A549 (cell line): Measurements from ENCODE around the gene CLASP1.

Experiments used
- BCL3 ChIP-seq: fragments of >200 bp; sonication (Bioruptor Twin); formaldehyde crosslinking; IDR thresholded peaks from 3 replicates; pipeline ENCODE4 v1.6.1; 2016
- CEBPB ChIP-seq, 2 experiments: fragments of >200 bp in 1 of 2; sonication (Bioruptor Twin) in 1 of 2; formaldehyde crosslinking in 1 of 2; IDR thresholded peaks; 2 replicates each; pipeline ENCODE4 v1.6.1; 2012 to 2016
- CTCF ChIP-seq: fragments of >200 bp; sonication (Bioruptor Twin); formaldehyde crosslinking; IDR thresholded peaks from 3 replicates; pipeline ENCODE4 v1.5.1; 2016
- JUNB ChIP-seq: fragments of >200 bp; sonication (Bioruptor Twin); formaldehyde crosslinking; IDR thresholded peaks from 2 replicates; pipeline ENCODE4 v1.6.1; 2016
- REST ChIP-seq: fragments of 200-600 bp; sonication (generic); IDR thresholded peaks from 2 replicates; pipeline ENCODE4 v1.6.1; 2016; ENCODE audit warnings: antibody characterized with exemption, mild to moderate bottlenecking, moderate library complexity
- RNF2 ChIP-seq: fragments of 200-600 bp; sonication (generic); IDR thresholded peaks from 2 replicates; pipeline ENCODE4 v1.6.1; 2016; ENCODE audit warnings: low read depth, mild to moderate bottlenecking, antibody characterized with exemption, moderate library complexity, borderline replicate concordance

- no peak for TF ChIP-seq BCL3
- TF ChIP-seq CTCF: no peak
- no peak for TF ChIP-seq REST
- TF ChIP-seq RNF2: no peak
- no peak for TF ChIP-seq CEBPB (IDR thresholded peaks at IDR 0.05)
- TF ChIP-seq JUNB: no peak
Measured at GRCh38 chr2:121536850-121537557, 112.3 kb downstream of the CLASP1 start.
